ENCODE measurements around the gene NTRK1. TPM values are rescaled to one million over a fixed set of nuclear protein-coding genes. Genes with fewer than 3 reads are reported as not detected.

The NTRK1 gene
- total RNA-seq (2022; extraction: Qiagen RNA extraction) = 0.10 to 0.15 TPM (median 0.13 TPM) in 5 replicates

DNA sequence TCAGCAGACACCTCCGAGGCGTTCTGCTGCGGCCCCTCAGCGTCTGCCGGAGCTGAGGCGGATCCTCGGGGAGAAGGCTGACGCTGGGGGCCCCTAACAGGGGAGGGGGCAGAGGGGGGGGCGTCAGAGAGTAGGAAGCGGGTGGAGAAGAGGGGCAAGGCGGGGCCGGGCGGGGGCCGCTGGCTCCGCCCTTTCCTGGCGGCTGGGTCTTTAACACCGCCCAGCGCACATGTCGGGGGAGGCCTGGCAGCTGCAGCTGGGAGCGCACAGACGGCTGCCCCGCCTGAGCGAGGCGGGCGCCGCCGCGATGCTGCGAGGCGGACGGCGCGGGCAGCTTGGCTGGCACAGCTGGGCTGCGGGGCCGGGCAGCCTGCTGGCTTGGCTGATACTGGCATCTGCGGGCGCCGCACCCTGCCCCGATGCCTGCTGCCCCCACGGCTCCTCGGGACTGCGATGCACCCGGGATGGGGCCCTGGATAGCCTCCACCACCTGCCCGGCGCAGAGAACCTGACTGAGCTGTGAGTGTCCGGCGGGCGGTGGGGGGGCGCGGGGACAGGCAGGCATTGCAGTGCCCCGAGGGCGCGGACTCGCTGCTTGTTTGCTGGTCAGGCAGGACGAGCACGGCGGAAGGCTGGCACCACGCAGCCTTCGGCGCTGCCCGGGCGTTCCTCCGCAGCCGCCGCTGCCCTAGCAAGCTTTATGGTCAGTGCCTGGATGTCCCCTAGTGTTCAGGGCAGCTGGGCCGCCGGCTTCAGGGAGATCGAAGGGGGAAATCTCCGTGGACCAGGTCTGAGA is at the start of gene NTRK1:
Gene NTRK1, plus strand, starts transcription at position 238 of the 796 bp plus-strand sequence. Its CDS starts 70 bp downstream, at position 308.

DNA sequence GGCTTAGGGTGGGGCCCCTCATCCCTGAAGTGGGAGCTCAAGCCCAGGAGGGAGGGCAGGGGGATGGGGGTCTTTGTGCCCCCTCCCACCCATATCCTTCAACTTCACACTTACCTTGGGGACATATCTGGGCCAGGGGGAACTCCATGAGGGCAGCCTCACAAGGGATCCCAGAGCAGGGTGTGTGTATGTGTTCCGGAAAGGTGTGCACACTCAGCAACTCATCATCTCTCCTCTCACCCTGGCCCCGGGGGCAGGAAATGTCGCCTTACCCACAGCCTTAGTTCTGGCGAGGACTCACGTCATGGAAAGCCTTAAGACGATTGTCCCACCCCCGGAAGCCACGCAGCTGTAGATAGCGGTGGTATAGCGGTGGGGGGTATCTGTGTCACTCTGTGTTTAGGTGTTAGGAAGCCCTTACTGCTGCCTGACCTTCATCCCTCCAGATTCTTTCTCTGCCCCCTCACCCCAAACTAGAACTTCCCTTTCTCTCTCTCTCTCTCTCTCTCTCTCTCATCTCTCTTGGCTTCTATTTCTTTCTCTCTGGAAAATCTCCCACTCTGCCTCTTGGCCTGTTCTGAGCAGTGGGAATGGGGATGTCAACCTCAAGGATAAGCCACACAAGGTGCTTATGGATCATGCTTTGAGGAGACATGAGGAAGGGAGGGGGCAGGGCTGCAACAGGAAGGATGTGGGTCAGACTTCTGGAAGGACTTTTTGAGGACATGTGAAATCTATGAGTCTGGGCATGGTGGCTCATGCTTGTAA is 43.9 kb upstream of the NTRK1 start, which contains the start of gene SH2D2A:
Gene SH2D2A, minus strand, starts transcription at position 288 of the 768 bp plus-strand sequence. Its CDS starts 140 bp downstream, at position 148.

DNA sequence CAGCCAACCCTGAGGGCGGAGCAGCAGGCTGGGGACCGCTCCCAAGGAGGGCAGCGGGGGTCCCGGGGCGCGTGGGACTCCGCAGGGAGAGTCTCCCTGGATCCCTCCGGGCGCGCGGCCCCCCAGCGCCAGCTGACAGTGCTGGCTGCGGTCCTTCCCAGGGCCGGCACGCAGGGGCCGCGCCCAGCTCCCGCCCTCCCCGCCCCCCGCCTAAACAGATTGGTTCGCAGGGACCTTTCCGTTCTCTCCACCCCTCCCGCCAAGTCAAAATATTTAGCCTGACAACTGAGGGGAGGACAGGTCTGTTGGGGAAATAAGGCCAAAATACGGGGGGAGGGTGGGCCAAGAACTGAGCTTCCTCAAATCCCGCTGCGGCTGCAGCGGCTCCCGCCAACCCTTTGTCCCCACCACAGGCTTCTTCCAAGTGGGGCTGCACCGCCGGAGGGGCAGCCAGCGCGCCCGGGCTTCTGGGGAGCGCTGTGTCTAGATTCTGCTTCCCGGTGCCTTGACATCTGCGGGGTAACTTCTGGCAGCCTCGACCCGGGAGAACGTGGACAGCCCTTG is 1.6 kb upstream of the NTRK1 start, which contains the start of gene INSRR:
Gene INSRR, minus strand, starts transcription at position 159 of the 564 bp plus-strand sequence. CDS start 496 bp downstream, outside the sequence.

DNA sequence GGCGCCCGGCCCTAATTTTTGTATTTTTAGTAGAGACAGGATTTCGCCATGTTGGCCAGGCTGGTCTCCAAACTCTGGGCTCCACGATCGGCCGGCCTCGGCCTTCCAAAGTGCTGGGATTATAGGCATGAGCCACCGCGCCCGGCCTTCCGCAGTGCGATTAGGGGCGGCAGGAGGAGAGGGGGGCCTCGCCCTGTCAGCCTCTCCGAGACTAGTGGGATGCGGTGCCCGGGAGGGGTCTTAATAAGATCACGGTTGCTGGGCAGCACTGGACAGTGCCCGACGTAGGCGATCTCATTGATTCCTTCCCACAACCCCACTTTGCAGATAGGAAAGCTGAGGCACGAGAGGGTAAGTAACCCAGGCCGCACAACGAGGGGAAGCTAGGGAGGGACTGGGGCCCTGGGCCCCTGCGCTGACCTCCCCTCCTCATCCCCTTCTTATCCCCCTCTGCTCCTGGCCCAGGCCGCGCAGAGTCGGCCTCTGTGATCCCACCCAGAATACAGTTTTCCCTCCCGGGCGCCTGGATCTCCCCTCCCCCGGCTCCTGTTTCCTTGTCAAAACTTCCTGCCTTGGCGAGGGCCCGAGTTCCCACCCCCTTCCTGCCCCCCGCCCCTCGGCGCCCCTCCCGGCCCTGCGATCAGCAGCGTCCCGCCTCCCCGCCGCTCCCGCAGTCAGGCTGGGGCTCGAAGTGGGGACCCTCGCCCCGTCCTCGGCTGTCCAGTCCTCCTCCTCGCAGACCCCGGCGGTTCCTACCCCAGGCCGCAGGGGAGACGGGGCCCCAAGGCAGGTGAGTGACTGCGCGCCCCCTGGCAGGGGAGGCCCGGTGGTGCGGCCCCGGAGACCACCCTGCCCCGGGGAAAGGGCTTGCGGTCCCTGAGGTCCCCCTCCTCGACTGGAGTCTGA is 32.6 kb downstream of the NTRK1 start, which contains the start of gene PEAR1:
Gene PEAR1, plus strand, starts transcription at position 671 of the 906 bp plus-strand sequence. CDS start 10,209 bp downstream, outside the sequence.

DNA sequence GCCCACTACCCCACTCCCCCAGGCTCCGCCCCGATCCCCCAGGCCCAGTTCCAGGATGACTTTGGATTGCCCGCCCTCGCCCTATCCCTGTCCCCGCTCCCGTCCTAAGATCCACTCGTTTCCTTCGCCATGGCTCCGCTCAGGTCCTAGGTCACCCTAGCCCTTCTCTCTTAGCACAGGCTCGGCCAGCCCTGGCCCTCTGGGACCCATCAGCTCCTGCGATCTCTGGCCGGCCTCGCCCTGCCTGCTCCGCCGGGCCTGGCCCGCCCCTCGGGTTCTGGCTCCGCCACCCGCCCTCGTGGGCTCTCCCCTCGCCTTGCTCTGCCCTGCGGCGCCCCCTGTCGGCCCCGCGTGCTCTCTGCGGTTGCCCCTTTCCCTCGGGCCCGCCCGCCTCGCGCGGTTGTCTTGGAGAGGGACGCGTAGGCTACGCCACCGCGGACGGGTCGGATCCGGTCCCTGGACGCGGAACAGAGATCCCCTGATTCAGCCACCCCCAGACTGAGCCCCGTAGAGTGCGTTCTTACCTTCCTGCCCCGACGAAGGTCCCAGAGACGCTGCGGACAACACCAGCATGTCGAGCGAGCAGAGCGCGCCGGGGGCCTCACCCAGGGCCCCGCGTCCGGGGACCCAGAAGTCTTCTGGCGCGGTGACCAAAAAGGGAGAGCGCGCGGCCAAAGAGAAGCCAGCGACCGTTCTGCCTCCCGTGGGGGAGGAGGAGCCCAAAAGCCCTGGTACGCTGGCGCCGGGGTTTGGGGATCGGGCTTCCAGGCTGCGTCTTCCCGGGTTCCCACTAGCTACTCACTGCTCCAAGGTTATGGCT is 59.8 kb downstream of the NTRK1 start, which contains the start of gene LRRC71:
Gene LRRC71, plus strand, starts transcription at position 400 of the 820 bp plus-strand sequence. Its CDS starts 172 bp downstream, at position 572.

Other genes with a start within 250 kb of the NTRK1 start
- 0.13 to 0.29 TPM (median 0.20 TPM) in 4 of 5 replicates, not detected in the other for gene HAPLN2, start 241.4 kb upstream of the NTRK1 start, total RNA-seq (2022; extraction: Qiagen RNA extraction)
- gene BCAN, start 218.7 kb upstream of the NTRK1 start, total RNA-seq (2022; extraction: Qiagen RNA extraction) = 0.06 to 0.15 TPM (median 0.10 TPM) in 4 of 5 replicates, not detected in the other
- 0.97 to 1.2 TPM (median 1.1 TPM) in 5 replicates for gene NES, start 183.5 kb upstream of the NTRK1 start, total RNA-seq (2022; extraction: Qiagen RNA extraction)
- 7.6 to 12.4 TPM (median 7.9 TPM) in 5 replicates for gene CRABP2, start 155.3 kb upstream of the NTRK1 start, total RNA-seq (2022; extraction: Qiagen RNA extraction)
- 22.7 to 25.3 TPM (median 24.5 TPM) in 5 replicates for gene METTL25B, start 132.4 kb upstream of the NTRK1 start, total RNA-seq (2022; extraction: Qiagen RNA extraction)
- gene ISG20L2, start 132.1 kb upstream of the NTRK1 start, total RNA-seq (2022; extraction: Qiagen RNA extraction) = 38.1 to 53.1 TPM (median 40.2 TPM) in 5 replicates
- 170 to 214 TPM (median 194 TPM) in 5 replicates for gene MRPL24, start 119.8 kb upstream of the NTRK1 start, total RNA-seq (2022; extraction: Qiagen RNA extraction)
- 403 to 447 TPM (median 425 TPM) in 5 replicates for gene HDGF, start 109.2 kb upstream of the NTRK1 start, total RNA-seq (2022; extraction: Qiagen RNA extraction)
- 70.1 to 77.8 TPM (median 71.0 TPM) in 5 replicates for gene PRCC, start 93.3 kb upstream of the NTRK1 start, total RNA-seq (2022; extraction: Qiagen RNA extraction)
- gene SH2D2A, start 44.0 kb upstream of the NTRK1 start, total RNA-seq (2022; extraction: Qiagen RNA extraction) = 2.9 to 4.2 TPM (median 3.4 TPM) in 5 replicates
- not detected in 5 replicates for gene INSRR, start 1.7 kb upstream of the NTRK1 start, total RNA-seq (2022; extraction: Qiagen RNA extraction)
- gene PEAR1, start 32.9 kb downstream of the NTRK1 start, total RNA-seq (2022; extraction: Qiagen RNA extraction) = 6.2 to 7.7 TPM (median 7.0 TPM) in 5 replicates
- 0.06 to 0.19 TPM (median 0.15 TPM) in 5 replicates for gene LRRC71, start 59.8 kb downstream of the NTRK1 start, total RNA-seq (2022; extraction: Qiagen RNA extraction)
- gene ARHGEF11, start 184.9 kb downstream of the NTRK1 start, total RNA-seq (2022; extraction: Qiagen RNA extraction) = 15.4 to 18.0 TPM (median 17.2 TPM) in 5 replicates
- not detected in 5 replicates for gene ETV3L, start 238.9 kb downstream of the NTRK1 start, total RNA-seq (2022; extraction: Qiagen RNA extraction)